Measurements from ENCODE around the gene GALNT15. TPM values are rescaled to one million over a fixed set of nuclear protein-coding genes. Genes with fewer than 3 reads are reported as not detected.

Gene GALNT15
- total RNA-seq, 2 experiments from 2014 or later = not detected

DNA sequence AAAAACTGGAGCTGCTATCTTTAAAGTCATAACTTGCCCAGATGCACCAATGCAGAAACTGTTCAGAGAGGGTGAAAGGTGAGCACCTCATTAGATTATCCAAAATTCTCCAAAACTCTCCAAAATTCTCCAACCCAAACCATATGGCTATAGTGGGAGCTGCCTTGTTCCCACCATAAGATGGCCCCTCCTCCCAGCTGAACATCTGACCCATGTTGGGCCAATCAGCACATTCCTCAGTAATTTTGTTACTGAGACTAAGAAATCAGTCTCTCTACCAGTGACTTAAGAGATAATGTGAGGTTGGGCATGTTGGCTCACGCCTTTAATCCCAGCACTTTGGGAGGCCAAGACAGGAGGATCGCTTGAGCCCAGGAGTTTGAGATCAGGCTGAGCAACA is 57.5 kb downstream of the GALNT15 start:
- Mint-ChIP-seq H3K36me3 (ENCODE audit: low read depth) (no peaks in the 10 kb centered on the region), H3K4me1 (ENCODE audit: low read depth) (no peaks in the 10 kb centered on the region), H3K27ac (no peak overlapping the region), H3K9me3 (no peaks in the 10 kb centered on the region), H3K27me3 (peaks cover 4% of the 10 kb centered on the region), H3K4me3 (no peak overlapping the region)
- intact Hi-C loops (cut with micrococcal nuclease) = no loop called here
- ChIA-PET POLR2A (interaction anchor here (1.4 kb wide), 1 partner anchor 13 kb away, joined by 3 read pairs; no protein-coding TSS in a partner anchor), CTCF (interaction anchor here (1.1 kb wide), 1 partner anchor 12 kb away, joined by 3 read pairs; no protein-coding TSS in a partner anchor)
- ATAC-seq = no peak
- no peak for DNase-seq
- TF ChIP-seq, protein P1, sequence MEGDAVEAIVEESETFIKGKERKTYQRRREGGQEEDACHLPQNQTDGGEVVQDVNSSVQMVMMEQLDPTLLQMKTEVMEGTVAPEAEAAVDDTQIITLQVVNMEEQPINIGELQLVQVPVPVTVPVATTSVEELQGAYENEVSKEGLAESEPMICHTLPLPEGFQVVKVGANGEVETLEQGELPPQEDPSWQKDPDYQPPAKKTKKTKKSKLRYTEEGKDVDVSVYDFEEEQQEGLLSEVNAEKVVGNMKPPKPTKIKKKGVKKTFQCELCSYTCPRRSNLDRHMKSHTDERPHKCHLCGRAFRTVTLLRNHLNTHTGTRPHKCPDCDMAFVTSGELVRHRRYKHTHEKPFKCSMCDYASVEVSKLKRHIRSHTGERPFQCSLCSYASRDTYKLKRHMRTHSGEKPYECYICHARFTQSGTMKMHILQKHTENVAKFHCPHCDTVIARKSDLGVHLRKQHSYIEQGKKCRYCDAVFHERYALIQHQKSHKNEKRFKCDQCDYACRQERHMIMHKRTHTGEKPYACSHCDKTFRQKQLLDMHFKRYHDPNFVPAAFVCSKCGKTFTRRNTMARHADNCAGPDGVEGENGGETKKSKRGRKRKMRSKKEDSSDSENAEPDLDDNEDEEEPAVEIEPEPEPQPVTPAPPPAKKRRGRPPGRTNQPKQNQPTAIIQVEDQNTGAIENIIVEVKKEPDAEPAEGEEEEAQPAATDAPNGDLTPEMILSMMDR (IDR thresholded peaks at IDR 0.05) = no peak

DNA sequence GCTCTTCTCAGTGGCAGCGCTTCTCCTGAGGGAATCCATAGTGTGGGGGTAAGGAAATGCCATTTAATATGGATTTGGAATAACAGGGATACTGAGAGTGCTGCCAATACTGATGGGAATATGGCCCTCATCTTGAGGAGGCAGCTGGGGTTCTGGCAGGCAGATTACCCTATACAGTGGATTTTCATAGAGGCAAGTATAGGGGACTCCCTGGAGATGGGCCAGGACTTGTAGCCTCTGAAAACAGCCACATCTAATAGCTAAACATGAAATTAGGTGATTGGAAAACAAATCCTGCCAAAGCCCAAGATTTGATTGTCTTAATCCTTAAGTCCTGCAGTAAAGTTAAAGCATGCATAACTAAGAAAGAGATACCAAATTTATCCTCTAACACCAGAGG is 59.3 kb downstream of the GALNT15 start:
- ChIA-PET POLR2A (interaction anchor here (0.6 kb wide), 1 partner anchor 1402 kb away, joined by 3 read pairs; no protein-coding TSS in a partner anchor), CTCF (interaction anchor here (1.0 to 1.5 kb wide), 2 partner anchors 18 to 184 kb away, joined by 4 read pairs; no protein-coding TSS in a partner anchor)
- ATAC-seq = no peak
- H3K27ac Mint-ChIP-seq = no peak overlapping the region
- H3K36me3 Mint-ChIP-seq (ENCODE audit: low read depth) = no peaks in the 10 kb centered on the region
- H3K4me1 Mint-ChIP-seq (ENCODE audit: low read depth) = no peaks in the 10 kb centered on the region
- no peak for DNase-seq
- TF ChIP-seq, protein P1 (IDR thresholded peaks at IDR 0.05) = no peak
- no peak overlapping the region for H3K4me3 Mint-ChIP-seq
- H3K9me3 Mint-ChIP-seq = no peaks in the 10 kb centered on the region
- intact Hi-C loops (cut with micrococcal nuclease) = no loop called here
- H3K27me3 Mint-ChIP-seq = peaks cover 4% of the 10 kb centered on the region

DNA sequence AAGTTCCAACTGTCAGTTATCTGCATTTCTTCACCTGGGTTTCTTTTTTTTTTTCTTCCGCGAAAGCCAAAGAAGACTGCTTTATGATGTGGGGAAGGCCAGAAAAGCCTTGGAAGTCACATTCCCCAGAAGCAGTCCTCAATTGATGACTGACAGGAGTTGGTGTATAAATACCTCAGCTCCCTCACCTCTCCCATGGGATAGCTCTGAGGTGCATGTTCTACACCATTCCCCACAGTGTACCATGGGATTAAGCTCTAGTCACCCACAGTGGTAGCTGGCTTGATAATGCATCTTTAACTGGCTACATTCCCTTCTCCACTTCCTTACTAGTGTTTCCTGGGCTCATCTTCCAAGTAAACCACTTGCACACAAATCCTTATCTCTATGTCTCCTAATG is 59.8 kb downstream of the GALNT15 start:
- POLR2A ChIA-PET = interaction anchor here (0.6 kb wide), 2 partner anchors 799 to 1403 kb away, joined by 3 to 4 read pairs; no protein-coding TSS in a partner anchor

DNA sequence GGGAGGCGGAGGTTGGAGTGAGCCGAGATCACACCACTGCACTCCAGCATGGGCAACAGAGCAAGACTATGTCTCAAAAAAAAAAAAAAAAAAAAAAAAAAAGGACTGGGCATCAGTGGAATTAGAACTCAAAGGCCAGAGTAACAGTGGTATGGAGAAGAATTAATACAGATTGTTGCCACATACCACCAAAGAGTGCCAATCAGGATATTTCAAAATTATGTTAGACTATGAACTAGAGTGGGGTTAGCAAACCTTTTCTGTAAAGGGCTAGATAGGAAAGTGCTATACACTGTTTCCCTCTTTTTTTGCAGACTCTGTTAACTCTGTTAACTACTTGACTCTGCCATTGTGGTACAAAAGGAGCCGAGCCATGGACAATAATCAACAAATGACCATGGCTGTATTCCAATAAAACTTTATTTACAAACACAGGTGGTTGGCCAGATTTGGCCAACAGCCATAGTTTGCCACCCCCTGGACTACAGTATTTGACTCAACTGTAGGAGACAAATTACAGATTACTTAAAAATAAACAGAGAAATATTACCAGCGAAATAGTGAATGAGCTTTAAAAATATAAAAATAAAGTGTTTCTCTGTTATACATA is 61.7 kb downstream of the GALNT15 start:
- DNase-seq = no peak
- CTCF ChIA-PET = interaction anchor here (0.8 to 1.8 kb wide), 2 partner anchors 182 to 187 kb away, joined by 3 to 6 read pairs; no protein-coding TSS in a partner anchor
- no peak for ATAC-seq

More for the DNA sequence above, 59.8 kb downstream of the GALNT15 start:
- no peaks in the 10 kb centered on the region for H3K9me3 Mint-ChIP-seq
- no peak overlapping the region for H3K4me3 Mint-ChIP-seq
- CTCF ChIA-PET = interaction anchor here (1.0 to 1.5 kb wide), 2 partner anchors 17 to 185 kb away, joined by 4 read pairs; no protein-coding TSS in a partner anchor
- no peaks in the 10 kb centered on the region for H3K36me3 Mint-ChIP-seq (ENCODE audit: low read depth)
- H3K4me1 Mint-ChIP-seq (ENCODE audit: low read depth) = no peaks in the 10 kb centered on the region
- intact Hi-C loops (cut with micrococcal nuclease) = no loop called here
- peaks cover 4% of the 10 kb centered on the region for H3K27me3 Mint-ChIP-seq
- DNase-seq (no peak), ATAC-seq (no peak)
- no peak overlapping the region for H3K27ac Mint-ChIP-seq
- TF ChIP-seq, protein P1 (IDR thresholded peaks at IDR 0.05) = no peak

More for the DNA sequence above, 61.7 kb downstream of the GALNT15 start:
- H3K4me1 Mint-ChIP-seq (ENCODE audit: low read depth) = peaks cover 8% of the 10 kb centered on the region
- no peak overlapping the region for H3K4me3 Mint-ChIP-seq
- intact Hi-C loops (cut with micrococcal nuclease) = no loop called here
- peaks cover 4% of the 10 kb centered on the region for H3K27me3 Mint-ChIP-seq
- POLR2A ChIA-PET = no interaction called here
- H3K36me3 Mint-ChIP-seq (ENCODE audit: low read depth) = no peaks in the 10 kb centered on the region
- H3K9me3 Mint-ChIP-seq = no peaks in the 10 kb centered on the region
- TF ChIP-seq, protein P1 (IDR thresholded peaks at IDR 0.05) = no peak
- H3K27ac Mint-ChIP-seq = no peak overlapping the region
